DMS 273 (cell line): ENCODE results near the gene PTCH2.

Source experiments
- DNase-seq: peaks from one replicate; lab custom pipeline; 2025; ENCODE audit not compliant: unreplicated experiment; lab: John Stamatoyannopoulos, UW

The PTCH2 gene

GRCh38 chr1:44780583-44781121 lies 62.4 kb downstream of the PTCH2 start:
- DNase-seq = peak; percentile 64

GRCh38 chr1:44778705-44779576 lies 64.1 kb downstream of the PTCH2 start:
- no peak for DNase-seq

- DNase-seq = no peak
Observed at GRCh38 chr1:44777969-44778635, 65.0 kb downstream of the PTCH2 start.

- DNase-seq = no peak
Observed at GRCh38 chr1:44777547-44777946, 65.5 kb downstream of the PTCH2 start.

- DNase-seq = no peak
Observed at GRCh38 chr1:44776730-44777068, 66.4 kb downstream of the PTCH2 start.

GRCh38 chr1:44775930-44776729 lies 66.9 kb downstream of the PTCH2 start:
- DNase-seq = peak; percentile 55

GRCh38 chr1:44775078-44775929 lies 67.7 kb downstream of the PTCH2 start, which contains the start of gene RPS8:
RPS8 (plus strand) TSS chr1:44775540; CDS start chr1:44775597, 57 bp downstream.
- peak; percentile 98 for DNase-seq
